Activated CD4-positive, alpha-beta T cell treated with anti-CD3 and anti-CD28 coated beads for 24 hours (primary cell): ENCODE measurements around the gene YIF1A.
"Not testable (repeated sequence)": the region's sequence is repeated elsewhere in the genome, so short reads cannot be mapped to it uniquely, and the experiment has no call there.

Experiments used
- DNase-seq, 2 donors: peaks; one replicate each; pipeline ENCODE4 v3.0.0-alpha.2; 2020; ENCODE audit warnings: low read depth in 2 of 2

Gene YIF1A

GRCh38 chr11:66268952-66269905 lies 19.7 kb downstream of the YIF1A start:
- DNase-seq = no peak

DNA sequence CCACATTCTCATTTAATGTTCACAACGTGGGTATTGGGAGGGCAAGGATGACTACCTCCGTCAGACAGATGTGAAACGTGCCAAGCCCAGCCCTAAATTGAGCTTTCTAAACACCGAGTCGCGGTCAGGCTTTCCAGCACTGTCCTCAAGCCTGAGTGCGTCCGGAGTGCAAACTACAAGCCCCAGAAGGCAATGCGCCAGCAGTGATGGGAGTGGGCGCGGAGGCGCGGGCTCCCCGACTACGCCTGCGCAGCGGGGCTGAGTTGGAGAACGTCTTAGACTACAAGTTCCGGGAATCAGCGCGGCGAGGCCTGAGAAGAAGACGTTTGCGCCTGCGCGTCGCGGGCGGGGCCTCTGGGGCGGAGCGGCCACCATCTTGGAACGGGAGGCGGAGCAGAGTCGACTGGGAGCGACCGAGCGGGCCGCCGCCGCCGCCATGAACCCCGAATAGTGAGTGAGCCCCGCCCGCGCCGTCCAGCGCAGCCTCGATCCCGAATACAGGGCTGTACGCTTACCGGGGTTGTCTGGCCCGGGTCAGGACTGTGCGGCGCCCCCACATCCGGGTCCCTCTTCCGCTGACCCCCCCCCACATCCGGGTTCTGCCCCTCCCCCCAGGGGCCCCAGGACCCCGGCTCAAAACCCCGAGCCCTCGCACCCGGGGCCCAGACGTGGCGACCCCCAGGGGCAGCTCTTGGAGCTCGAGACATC lies 20.5 kb downstream of the YIF1A start, which contains the start of gene RAB1B:
TSS of gene RAB1B (plus strand) at position 396 of the 708 bp plus-strand sequence. CDS start at position 437, 41 bp downstream.
- DNase-seq = peak; percentile 99 to 100

DNA sequence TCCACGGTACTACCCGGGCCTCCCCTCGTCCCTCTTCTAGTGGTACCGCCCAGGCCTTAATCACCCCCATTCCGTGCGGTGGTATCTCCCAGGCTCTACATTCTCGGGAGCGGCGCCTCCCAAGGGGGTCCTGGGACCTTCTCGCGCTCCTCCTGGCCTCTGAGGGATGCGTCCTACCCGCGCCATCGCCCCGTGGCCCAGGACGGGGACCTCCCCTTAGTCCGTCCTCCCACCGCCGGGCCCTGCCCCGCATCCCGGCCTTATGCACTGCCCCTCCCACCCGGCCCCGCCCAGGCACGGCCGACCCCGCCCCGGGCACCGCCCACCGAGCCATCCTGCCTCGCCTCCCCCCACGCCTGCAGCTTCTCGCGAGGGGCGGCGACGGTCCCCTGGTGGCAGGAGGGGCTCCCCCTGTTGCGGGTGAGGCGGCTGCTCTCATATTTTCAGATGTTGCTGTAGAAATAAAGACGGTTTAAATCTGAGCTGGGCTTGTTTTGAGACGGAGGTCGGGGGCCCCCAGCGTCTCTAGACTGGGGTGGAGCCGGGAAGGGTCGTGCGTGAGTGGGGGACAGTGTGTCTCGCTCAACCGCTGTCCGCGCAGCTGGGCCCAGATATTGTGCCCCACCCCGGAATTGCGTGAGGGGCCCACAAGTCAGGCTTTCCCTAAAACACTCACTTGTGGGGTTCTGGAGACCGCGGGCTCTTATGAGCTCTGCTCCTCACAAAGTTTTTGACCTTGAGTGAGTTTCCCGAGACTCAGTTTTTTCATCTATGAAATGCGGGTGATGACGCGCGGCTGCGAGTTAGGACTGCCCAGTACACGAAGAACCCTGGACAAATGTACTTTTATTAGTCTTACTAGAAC lies 21.3 kb downstream of the YIF1A start:
- DNase-seq = peak; percentile 78 to 82

DNA sequence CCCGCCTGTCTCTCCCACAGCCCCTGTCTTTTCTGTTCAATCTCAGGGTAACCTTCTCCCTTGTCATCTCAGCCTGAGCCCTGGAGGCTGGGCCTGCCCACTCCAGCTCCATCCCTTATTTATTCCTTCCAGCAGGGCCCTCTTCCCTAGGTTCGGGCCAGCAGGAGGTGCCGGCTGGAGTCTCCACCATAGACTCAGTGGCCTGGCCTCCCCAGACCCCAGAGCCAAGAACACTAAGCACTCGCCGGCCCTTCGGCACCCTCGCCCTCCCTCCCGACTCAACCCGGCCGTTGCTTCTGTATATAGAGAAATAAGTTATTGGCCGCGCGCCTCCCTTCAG lies 21.9 kb downstream of the YIF1A start:
- DNase-seq = no peak

- no peak for DNase-seq
Measured at GRCh38 chr11:66266378-66267038, 22.4 kb downstream of the YIF1A start.

DNA sequence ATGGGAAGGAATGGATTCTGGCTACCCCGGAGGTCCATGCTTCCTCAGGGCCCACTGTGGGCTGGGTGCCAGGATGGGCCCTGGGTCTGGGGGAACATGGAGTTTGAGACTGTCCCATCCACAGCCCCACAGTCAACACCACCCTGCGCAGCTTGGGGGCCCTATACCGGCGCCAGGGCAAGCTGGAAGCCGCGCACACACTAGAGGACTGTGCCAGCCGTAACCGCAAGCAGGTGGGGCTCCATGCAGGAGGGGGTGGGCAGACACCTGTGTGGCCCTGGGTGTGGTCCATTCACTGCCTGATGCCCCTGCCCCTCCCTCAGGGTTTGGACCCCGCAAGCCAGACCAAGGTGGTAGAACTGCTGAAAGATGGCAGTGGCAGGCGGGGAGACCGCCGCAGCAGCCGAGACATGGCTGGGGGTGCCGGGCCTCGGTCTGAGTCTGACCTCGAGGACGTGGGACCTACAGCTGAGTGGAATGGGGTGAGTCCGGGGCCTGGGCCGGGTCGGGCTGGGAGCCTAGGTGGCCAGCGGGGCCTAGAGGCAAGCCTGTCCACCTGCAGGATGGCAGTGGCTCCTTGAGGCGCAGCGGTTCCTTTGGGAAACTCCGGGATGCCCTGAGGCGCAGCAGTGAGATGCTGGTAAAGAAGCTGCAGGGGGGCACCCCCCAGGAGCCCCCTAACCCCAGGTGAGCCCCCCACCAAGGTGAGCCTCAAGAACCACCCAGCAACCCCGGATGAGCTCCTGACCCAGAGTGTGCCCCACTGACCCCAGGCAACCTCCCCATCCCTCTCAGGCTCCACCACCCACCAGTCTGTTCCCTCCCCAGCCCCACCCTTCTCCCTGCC lies 23.2 kb downstream of the YIF1A start:
- no peak for DNase-seq

DNA sequence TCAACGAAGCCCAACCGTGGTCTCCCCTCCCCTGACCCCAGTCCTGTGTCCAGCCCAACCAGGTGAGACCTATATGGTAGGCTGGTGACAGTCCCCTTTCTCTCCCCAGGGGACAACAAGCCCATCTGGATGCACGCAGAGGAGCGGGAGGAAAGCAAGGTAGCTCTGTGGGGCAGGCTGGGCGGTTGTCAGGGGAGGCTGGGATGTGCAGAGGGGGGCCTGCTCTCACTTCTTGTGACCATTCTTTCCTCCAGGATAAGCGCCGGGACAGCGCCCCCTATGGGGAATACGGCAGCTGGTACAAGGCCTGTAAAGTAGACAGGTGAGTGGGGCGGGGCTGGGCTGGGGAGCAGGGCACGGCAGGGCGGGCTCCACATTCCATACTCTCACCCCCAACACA lies 24.0 kb downstream of the YIF1A start:
- peak in 1 of 2 donors; percentile 40 for DNase-seq

DNA sequence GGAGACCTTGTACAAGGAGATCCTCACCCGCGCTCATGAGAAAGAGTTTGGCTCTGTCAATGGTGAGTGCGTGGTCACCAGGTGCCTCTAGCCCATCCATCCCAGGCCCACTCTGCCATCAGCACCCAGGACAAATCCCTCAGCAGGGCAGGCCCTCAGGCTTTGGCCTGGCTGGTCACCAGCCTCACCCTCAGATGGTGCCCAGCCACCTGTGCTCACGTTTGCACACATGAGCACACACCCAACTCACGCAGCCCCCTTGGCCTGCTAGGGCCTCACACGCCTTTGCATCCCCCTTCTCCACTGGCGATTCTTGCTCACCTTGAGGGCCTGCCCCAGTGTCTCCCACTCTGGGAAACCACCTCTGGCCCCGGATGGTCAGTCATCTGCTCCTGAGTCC lies 24.6 kb downstream of the YIF1A start:
- no peak for DNase-seq

- DNase-seq = no peak
Measured at GRCh38 chr11:66263785-66264184, 25.2 kb downstream of the YIF1A start.

DNA sequence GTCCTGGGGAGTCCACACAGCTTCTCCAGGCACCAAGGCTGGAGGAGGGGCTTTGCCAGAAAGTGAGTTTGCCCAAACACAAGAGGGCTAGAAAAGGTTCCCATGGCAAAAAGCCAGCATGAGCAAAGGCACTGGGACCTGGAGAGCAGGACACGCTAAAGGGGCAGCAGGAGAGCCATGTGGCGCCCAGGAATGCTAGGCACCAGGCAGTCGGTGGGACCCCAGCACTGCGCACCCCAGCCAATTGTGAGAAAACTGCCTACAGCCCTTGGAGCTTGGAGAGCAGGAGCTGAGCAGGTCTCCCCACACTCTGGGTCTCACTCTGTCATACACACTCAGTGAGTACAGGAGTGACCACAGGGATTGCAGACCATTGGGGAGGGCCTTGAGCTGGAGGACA lies 25.7 kb downstream of the YIF1A start:
- no peak for DNase-seq

DNA sequence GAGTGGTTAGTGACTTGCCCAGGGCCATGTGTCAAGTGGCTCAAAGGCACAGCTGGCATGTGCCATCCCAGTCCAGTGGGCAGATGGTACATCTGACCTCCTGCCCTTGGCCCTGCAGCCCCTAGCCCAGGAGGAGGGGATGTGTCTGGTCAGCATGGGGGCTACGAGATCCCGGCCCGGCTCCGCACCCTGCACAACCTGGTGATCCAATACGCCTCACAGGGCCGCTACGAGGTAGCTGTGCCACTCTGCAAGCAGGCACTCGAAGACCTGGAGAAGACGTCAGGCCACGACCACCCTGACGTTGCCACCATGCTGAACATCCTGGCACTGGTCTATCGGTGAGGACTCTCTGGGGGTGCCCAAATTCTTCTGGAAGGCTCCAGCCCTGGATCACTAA lies 26.2 kb downstream of the YIF1A start:
- DNase-seq = no peak

GRCh38 chr11:66262191-66262590 lies 26.8 kb downstream of the YIF1A start:
- no peak for DNase-seq

DNA sequence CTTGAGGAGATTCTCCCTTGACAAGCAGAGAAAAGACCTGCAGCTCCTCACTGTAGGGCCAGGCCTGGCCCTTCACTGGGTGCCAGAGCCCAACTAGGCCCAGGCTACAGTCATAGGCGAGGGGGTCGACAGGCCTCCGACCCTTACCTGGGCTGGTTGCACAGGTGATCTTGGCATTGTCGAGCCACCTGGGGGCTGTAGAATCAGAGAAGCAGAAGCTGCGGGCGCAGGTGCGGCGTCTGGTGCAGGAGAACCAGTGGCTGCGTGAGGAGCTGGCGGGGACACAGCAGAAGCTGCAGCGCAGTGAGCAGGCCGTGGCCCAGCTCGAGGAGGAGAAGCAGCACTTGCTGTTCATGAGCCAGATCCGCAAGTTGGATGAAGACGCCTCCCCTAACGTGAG lies 27.4 kb downstream of the YIF1A start:
- no peak for DNase-seq

DNA sequence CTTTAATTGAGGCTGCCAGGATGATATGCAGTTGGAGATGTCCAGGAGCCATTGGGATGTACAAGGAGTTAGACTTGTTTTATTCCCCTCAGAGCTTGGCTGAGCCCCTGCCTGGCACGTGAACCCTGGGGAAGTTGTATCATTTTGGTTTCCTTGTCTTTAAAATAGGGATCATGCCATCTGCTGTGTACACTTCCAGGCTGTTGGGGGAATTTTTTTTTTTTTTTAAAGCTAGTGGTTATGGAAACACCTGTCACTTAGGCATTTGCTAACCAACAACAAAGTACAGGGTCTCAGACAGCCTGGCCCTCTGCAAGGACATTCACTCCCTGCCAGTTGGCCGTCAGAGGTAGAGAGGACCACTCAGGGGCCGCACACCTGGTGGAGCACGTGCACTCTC lies 29.0 kb downstream of the YIF1A start:
- DNase-seq = no peak

- DNase-seq = no peak
Measured at GRCh38 chr11:66259225-66259624, 29.7 kb downstream of the YIF1A start.

DNA sequence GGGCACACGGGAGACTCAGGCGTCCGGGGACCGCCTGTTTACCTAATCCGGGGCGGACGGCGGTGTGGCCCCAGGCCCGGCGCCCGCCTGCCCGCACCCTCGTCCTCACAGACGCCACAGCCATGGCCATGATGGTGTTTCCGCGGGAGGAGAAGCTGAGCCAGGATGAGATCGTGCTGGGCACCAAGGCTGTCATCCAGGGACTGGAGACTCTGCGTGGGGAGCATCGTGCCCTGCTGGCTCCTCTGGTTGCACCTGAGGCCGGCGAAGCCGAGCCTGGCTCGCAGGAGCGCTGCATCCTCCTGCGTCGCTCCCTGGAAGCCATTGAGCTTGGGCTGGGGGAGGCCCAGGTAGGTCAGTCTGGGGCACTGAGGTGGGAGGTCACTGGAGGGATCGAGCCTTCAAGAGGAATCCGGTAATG lies 30.5 kb downstream of the YIF1A start:
- DNase-seq = no peak

GRCh38 chr11:66253081-66253480 lies 35.9 kb downstream of the YIF1A start:
- not testable (repeated sequence) for DNase-seq

DNA sequence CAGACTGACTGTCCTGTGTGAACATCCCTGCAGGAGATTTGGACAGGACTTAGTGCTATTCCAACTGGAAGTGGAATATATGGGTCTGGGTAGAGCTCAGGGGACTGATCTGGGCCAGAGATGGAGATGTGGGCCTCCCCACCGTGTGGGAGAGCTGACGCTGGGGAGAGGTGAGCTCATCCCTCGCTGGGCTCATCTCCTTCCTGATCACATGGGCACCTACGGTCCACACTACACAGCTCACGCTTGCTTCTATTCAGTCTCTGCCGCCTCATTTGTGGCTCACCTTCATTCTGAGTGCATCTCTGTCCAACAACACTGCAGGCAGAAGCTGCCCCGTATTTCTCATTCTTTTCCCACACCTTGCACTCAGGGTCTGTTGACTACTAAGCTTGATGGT lies 37.1 kb downstream of the YIF1A start:
- no peak for DNase-seq

- no peak for DNase-seq
Measured at GRCh38 chr11:66248903-66249302, 40.0 kb downstream of the YIF1A start.

- DNase-seq = no peak
Measured at GRCh38 chr11:66247801-66248200, 41.1 kb downstream of the YIF1A start.

- no peak for DNase-seq
Measured at GRCh38 chr11:66247295-66247694, 41.6 kb downstream of the YIF1A start.
